ENCODE data around the gene LONP1.
"Not testable (repeated sequence)": the region's sequence is repeated elsewhere in the genome, so short reads cannot be mapped to it uniquely, and the experiment has no call there.

Gene LONP1, protein sequence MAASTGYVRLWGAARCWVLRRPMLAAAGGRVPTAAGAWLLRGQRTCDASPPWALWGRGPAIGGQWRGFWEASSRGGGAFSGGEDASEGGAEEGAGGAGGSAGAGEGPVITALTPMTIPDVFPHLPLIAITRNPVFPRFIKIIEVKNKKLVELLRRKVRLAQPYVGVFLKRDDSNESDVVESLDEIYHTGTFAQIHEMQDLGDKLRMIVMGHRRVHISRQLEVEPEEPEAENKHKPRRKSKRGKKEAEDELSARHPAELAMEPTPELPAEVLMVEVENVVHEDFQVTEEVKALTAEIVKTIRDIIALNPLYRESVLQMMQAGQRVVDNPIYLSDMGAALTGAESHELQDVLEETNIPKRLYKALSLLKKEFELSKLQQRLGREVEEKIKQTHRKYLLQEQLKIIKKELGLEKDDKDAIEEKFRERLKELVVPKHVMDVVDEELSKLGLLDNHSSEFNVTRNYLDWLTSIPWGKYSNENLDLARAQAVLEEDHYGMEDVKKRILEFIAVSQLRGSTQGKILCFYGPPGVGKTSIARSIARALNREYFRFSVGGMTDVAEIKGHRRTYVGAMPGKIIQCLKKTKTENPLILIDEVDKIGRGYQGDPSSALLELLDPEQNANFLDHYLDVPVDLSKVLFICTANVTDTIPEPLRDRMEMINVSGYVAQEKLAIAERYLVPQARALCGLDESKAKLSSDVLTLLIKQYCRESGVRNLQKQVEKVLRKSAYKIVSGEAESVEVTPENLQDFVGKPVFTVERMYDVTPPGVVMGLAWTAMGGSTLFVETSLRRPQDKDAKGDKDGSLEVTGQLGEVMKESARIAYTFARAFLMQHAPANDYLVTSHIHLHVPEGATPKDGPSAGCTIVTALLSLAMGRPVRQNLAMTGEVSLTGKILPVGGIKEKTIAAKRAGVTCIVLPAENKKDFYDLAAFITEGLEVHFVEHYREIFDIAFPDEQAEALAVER

DNA sequence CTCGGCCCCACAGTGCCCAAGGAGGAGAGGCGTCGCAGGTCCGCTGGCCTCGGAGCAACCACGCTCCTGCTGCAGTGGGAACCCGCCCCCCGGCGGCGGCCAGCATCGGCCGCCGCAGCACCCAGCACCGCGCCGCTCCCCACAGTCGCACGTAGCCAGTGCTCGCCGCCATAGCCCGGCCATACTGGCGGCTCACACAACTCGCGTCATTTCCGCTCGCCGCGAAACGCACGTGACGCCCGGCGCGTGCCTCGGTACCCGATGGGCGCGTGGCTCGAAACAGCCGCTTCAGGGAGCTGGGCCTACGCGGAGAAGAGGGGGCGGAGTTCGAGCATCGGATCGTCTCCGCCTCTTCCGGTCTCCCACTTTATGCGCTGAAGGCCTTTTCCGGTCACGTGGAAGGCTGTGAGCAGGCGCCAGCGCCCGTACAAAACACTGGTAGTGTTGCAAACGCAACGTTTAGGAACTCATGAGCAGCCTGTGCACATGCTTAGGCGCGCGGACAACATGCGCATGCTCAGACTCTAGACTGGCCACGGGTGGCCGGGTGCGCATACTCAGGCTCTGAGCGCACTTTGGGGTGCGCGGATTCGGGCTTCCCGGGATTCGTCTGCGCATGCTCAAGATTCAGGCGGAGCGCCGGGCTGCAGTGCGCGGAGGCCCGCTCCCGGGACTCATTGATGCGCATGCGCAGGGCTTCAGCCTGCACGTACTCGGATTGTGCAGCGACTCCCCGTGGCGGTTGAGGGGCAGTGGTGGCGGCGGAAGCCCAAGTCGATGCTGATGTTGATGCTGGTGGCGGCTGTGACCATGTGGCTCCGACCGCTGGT, at the start of gene LONP1, which contains the start of gene CATSPERD:
LONP1 (minus strand) TSS at position 186 of the 830 bp plus-strand sequence; CDS start at position 172, 14 bp downstream.
CATSPERD (plus strand) TSS at position 677 of the 830 bp plus-strand sequence; CDS start at position 778, 101 bp downstream.
- DNase-seq = peak; percentile 99

DNA sequence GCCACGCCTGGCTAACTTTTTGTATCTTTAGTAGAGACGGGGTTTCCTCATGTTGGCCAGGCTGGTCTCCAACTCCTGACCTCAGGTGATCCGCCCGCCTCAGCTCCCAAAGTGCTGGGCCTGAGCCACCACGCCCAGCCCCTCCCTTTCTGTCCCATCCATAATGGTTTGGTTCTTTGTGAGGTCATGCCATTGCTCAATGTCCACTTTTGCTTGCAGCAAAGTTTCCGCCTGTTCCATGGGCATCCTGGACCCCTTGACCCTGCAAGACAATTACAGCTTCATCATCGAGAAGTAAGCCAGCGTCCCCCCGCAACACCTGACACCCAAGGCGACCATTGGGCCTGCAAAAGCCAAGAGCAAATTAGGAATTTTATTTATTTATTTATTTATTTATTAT, 48.0 kb upstream of the LONP1 start:
- no peak for DNase-seq

DNA sequence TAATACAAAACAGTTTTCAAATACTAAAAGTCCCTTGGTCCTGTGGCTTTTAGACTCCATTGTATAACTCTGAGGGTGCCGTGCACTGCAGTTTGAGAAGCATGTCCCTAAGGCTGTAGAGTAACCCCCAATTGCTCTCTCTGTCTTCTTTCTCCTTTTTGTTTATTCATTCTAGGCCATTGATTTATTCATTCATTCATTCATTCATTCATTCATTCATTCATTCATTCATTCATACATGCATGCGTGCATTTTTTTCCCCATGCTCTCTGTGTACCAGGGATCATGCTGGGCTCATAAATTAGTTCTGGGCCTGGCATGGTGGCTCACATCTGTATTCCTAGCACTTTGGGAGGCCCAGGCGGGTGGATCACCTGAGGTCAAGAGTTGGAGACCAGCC, 45.3 kb upstream of the LONP1 start:
- DNase-seq = no peak

DNA sequence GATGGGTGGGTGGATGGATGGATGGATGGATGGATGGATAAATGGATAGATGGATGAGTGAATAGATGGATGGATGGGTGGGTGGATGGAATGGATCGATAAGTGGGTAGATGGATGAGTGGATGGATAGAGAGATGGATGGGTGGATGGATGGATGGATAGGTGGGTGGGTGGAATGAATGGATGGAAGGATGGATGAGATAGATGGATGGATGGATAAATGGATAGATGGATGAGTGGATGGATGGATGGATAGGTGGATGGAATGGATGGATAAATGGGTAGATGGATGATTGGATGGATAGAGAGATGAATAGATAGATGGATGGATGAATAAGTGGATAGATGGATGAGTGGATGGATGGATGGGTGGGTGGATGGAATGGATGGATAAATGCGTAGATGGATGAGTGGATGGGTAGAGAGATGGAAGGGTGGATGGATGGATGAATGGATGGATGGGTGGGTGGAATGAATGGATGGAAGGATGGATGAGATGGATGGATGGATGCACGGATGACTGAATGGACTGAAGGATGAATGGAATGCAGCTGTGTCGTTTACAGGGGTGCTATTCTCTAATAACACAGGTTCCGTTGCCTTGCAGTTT, 42.8 kb upstream of the LONP1 start:
- DNase-seq = no peak

DNA sequence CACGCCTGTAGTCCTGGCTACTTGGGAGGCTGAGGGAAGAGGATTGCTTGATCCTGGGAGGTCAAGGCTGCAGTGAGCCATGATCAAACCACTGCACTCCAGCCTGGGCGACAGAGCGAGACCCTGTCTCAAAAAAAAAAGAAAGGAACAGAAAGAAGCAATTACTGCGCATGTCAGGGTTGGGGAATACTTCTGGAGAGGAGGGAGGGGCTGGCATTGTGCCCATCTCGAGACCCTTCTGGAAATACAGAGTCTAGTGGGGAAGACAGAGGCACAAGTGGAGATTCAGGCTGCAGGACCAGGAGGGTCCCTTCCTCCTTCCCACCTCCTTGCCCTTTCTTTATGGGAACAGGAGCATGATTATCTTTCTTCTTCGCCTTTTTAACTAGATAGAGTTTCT, 33.8 kb upstream of the LONP1 start:
- DNase-seq = no peak

DNA sequence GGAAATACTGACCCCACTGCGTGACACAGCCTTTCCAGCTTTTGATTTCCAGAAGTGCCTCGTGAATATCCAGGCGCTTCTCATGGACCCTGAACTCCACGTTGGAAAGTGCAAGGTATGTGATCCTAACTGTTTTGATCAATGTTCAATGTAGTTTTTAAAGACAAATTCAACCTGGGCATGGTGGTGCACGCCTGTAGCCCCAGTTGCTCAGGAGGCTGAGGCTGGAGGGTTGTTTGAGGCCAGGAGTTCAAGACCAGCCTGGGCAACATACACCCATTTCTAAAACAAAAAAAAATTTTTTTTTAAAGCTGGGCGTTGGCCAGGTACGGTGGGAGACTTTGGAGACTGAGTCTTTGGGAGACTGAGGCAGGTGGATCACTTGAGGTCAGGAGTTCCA, 31.8 kb upstream of the LONP1 start:
- DNase-seq = no peak

DNA sequence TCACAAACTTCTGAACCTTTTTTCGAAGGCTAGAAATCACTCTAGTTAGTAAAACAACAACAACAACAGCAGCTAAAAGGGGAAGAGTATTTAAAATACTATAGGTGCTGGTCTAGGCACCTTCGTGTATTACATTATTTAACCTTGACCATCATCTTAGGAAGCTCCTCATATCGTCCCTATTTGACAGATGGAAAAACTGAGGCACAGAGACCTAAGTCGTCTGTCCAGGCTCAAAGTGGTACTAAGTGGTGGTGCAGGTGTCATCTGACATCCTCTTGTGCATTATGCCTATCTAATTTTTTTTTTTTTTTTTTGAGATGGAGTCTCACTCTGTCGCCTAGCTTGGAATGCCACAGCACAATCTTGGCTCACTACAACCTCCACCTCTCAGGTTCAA, 29.6 kb upstream of the LONP1 start:
- no peak for DNase-seq

DNA sequence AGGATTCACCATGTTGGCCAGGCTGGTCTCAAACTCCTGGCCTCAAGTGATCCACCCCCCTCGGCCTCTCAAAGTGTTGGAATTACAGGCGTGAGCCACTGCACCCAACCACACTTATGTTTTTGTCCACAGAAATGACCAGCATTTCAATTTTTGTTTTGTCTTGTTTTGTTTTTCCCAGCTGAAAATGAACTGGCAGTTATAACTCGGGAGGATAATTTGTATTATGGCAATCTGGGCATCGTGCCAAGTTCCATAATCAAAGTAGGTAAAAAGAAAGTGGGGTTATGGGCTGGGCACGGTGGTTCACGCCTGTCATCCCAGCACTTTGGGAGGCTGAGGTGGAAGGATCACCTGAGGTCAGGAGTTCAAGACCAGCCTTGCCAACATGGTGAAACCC, 29.0 kb upstream of the LONP1 start:
- DNase-seq = peak; percentile 22

DNA sequence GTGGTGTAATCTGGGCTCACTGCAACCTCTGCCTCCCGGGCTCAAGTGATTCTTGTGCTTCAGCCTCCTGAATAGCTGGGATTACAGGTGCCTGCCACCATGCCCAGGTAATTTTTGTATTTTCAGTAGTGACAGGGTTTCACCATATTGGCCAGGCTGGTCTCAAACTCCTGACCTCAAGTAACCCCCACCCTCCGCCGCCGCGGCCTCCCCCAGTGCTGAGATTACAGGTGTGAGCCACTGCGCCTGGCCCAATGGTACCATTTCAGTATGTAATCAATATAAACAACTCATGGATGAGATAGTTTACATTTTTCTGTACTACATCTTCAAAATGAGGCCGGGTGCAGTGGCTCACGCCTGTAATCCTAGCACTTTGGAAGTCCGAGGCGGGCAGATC, 25.1 kb upstream of the LONP1 start:
- not testable (repeated sequence) for DNase-seq

DNA sequence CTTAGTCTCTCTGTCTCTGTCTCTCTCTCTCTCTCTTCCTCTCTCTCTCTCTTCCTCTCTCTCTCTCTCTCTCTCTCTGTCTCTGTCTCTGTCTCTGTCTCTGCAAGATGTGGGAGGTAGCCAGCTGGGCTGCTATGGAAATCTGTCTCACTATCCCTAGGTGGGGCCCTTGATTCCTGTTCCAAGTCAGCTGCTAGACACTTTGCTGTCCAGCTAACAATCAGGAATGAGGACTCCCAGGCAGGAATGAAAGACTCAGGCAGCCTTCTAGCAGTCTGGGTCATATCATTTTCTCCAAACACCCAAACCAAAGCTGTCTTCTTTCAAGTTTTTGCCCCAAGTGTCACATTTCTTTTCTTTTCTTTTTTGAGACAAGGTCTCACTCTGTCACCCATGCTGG, 23.7 kb upstream of the LONP1 start:
- no peak for DNase-seq

DNA sequence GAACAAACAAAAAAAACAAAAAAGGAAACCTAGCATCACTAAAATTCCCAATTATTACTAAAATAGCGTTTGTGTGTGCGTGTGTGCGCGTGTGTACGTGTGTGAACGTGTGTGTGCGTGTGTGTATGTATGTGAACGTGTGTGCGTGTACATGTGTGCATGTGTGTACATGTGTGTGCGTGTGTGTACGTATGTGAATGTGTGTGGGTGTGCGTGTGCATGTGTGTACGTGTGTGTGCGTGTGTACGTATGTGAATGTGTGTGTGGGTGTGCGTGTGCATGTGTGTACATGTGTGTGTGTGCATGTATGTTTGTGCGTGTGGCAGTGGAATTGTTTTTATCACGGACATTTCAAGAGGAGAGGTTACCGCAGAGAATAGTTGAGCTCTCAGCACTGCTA, 22.1 kb upstream of the LONP1 start:
- DNase-seq = no peak

DNA sequence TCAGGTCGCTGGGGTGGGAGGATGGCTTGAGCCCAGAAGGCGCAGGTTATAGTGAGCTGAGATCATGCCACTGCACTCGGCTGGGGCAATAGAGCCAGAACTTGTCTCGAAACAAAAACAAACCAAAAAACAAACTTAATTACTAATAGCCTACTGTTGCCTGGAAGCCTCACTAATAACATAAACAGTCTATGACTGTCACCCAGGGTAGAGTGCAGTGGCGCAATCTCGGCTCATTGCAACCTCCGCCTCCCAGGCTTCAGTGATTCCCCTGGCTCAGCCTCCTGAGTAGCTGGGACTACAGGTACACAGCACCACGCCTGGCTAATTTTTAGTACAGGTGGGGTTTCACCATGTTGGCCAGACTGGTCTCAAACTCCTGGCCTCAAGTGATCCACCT, 18.5 kb upstream of the LONP1 start:
- no peak for DNase-seq

DNA sequence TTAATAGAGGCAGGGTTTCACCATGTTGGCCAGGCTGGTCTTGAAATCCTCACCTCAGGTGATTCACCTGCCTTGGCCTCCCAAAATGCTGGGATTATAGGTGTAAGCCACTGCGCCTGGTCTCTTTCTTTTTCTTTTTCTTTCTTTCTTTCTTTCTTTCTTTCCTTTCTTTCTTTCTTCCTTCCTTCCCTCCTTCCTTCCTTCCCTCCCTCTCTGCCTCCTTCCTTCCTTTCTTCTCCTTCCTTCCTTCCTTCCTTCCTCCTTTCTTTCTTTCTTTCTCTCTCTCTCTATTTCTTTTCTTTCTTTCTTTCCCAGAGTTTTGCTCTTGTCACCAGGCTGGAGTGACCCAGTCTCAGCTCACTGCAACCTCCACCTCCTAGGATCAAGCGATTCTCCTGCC, 13.2 kb upstream of the LONP1 start:
- not testable (repeated sequence) for DNase-seq

DNA sequence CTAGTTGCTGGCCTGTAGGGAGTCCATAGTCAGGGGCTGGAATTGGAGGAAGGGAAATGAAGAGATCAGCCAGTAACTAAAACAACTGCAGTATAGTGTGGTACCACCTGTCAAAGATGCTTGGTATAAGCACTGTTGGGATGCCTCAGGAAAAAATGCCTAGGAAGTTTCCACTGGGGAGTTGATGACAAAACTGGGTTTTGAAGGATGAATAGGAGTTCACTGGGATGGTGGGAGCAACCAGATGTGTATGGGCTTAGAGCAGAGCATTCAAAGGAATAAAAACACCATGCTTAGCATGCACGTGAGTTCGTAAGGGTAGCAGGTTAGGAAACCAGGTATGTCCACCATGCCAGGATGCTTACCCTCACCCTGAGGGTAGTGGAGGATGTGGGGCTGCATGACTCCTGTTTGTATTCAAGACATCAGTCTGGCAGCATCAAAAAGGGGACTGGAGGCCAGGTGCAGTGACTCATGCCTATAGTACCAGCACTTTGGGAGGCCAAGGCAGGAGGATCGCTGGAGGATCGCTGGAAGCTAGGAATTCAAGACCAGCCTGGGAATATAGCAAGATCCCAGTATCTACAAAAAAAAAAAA, 7.6 kb upstream of the LONP1 start:
- no peak for DNase-seq

DNA sequence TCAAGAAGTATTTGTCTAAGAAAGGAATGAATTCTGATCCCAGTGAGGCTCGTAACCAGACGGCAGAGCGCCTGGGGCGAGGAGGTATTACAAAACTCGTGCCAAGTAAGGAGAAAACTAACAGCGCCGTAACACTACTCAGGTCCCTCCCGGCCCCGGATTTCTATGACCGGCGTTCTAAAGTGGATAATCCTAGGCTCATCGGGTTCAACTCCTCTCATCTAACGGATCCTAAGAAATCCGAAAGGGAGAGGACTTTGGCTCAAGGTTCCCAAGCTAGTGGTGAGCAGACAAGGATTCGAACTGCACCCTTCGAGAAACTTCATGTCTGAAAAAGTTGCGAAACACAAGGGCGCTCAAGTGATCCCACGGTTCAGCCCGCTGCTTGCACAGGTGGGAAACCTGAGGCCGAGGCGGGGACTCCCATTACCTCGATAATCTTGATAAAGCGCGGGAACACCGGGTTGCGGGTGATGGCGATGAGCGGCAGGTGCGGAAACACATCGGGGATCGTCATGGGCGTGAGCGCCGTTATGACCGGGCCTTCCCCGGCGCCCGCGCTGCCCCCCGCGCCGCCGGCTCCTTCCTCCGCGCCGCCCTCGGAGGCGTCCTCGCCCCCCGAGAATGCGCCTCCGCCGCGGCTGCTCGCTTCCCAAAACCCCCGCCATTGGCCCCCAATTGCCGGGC, 529 bp downstream of the LONP1 start:
- no peak for DNase-seq

DNA sequence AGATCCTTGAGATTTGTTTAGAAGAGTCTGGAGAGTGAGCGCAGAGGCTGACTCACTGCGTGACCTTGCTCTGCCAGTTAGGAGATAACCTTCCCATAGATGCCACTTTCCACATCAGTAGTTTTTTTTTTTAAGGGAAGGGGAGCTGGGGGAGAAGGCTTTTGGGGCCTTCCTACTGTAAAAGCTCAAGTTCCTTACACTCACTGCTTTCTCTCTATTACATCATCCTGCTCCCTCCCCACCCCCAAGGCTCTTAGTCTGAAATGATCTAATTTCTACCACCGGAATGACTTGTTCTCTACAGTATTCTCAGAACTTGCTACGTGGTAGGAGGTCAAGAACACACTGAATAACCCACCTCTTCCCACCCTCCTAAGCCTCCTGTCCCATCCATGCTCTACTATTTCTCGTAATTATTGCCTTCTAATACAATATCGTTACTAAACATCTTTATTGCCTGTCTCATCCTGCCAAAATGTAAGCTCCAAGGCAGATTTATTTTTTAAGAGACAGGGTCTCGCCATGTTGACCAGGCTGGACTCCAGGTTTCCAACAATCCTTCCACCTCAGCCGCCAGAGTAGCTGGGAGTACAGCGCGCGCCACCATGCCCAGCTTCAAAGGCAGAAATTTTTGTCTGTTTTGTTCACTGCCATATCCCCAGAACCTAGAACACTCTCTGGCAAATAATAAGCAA, 1.2 kb downstream of the LONP1 start:
- DNase-seq = no peak

DNA sequence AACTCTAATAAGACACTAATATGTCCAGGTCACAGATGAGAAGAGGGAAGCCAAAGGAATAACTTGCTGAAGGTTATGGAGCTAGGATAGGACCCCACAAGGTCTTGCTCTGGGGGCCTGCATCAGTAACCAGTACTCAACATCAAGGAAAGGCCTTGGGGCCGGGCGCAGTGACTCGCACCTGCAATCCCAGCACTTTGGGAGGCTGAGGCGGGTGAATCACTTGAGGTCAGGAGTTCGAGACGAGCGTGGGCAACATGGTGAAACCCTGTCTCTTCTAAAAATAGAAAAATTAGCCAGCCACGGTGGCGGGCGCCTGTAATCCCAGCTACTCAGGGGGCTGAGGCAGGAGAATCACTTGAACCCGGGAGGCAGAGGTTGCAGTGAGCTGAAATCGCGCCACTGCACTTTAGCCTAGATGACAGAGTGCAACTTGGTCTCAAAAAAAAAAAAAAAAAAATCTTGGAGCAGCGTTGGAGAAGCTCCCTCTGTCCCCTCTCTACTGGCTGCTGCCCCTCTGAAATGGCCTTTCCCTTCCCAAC, 1.8 kb downstream of the LONP1 start:
- DNase-seq = no peak

DNA sequence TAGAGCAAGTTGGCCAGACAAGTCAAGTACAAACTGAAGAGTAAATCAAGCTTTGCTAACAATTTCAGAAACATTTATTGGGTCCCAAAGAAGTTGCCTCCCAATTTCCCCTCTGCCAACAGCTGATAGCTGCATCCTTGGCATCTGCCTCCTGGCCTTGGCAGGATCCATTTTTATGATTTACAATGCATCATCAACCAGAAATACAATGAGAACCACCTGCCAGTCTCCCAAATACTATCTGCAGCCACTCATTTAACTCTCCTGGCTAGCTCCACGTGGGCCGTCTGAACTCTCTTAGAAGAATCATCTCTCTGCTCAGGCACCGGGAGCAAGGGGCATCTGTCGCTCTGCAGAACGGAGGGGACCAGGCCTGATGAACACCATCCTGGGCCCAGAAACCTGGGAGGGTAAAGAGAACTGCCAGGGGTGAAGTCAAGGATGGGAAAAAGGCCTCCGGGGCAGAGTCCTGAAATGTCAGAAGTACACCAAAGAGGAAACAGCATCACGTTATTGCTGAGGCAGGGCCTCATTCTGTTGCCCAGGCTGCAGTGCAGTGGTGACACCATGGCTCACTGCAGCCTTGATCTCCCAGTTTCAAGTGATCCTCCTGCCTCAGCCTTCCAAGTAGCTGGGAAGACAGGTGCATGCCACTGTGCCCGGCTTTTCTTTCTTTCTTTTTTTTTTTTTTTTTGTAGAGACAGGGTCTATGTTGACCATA, 2.6 kb downstream of the LONP1 start:
- DNase-seq = no peak

DNA sequence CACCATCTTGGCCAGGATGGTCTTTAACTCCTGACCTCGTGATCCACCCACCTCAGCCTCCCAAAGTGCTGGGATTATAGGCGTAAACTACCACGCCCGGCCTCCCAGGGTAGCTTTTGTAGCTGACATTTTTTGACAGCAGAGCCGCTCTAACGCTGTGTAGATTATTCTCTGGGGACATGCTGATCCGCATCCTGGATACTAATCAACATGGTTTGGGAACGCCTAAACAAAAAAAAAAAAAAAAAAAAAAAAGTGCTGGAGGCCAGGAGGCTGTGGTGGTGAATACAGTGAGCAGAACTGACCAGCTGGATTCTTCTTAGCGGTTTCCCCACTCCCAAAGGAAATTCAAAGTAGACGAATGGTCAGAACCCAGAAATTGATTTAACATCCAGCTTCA, 5.1 kb downstream of the LONP1 start:
- DNase-seq = no peak

DNA sequence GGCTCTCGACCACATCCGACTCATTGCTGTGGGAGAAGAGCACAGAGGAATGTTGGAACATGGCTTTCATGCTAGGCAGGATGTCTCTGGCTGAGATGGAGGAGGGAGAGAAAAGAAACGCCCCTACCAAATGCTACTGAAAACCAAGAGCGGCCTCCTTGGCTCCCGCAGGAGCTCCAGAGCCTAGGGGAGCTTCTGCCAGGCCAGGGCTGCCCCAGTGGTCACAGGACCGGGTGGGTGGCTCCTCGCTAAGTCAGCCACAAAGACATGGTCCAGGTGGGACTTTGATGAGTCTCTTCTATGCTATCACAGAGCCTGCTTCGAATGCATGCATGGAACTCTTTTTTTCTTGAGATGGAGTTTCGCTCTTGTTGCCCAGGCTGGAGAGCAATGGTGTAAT, 6.7 kb downstream of the LONP1 start:
- no peak for DNase-seq
